ENCODE data around the gene RFC5. TPM values are rescaled to one million over a fixed set of nuclear protein-coding genes. Genes with fewer than 3 reads are reported as not detected.

RFC5 gene
- 10 to 100 TPM; 31.1 to 33.8 TPM for total RNA-seq

GRCh38 chr12:118016424-118017264 is at the start of gene RFC5:
RFC5 (plus strand) TSS chr12:118016703; CDS start chr12:118016828, 125 bp downstream.

GRCh38 chr12:117968826-117969659 is 47.5 kb upstream of the RFC5 start, which contains the start of gene KSR2:
KSR2 (minus strand) TSS chr12:117968990; CDS start chr12:117968255, 735 bp downstream.

GRCh38 chr12:118061011-118061872 is 44.7 kb downstream of the RFC5 start, which contains the start of gene WSB2:
WSB2 (minus strand) TSS chr12:118061179; CDS start chr12:118061048, 131 bp downstream.

Other genes with a start within 250 kb of the RFC5 start
- not detected for gene KSR2, start 47.7 kb upstream of the RFC5 start, total RNA-seq
- gene WSB2, start 44.5 kb downstream of the RFC5 start, total RNA-seq = 10 to 100 TPM; 44.6 to 47.3 TPM
- 1 to 10 TPM; 5.6 to 5.7 TPM for gene VSIG10, start 87.3 kb downstream of the RFC5 start, total RNA-seq
- gene PEBP1, start 119.4 kb downstream of the RFC5 start, total RNA-seq = 10 to 100 TPM; 87.6 to 92.0 TPM